ENCODE results near the gene IRF2BP1. TPM values are rescaled to one million over a fixed set of nuclear protein-coding genes. Genes with fewer than 3 reads are reported as not detected.

The IRF2BP1 gene
- total RNA-seq, 4 donors from 2014 or later: 24.7 to 36.9 (median 30.7) TPM

- Histone ChIP-seq H3K4me1 (peaks cover 43% of the 10 kb centered on the region), H3K27ac (peak overlapping the region; percentile 91), H3K36me3 (peaks cover 13% of the 10 kb centered on the region), H3K27me3 (no peaks in the 10 kb centered on the region), H3K4me3 (peak overlapping the region; percentile 81), H3K9me3 (no peaks in the 10 kb centered on the region)
- WGBS: 40% methylated on average over 10 of the region's 10 CpGs
- DNase-seq (ENCODE audit: low spot score in 2 of 2): no peak
- TF ChIP-seq POLR2A (IDR thresholded peaks at IDR 0.05) (no peak), EP300 (IDR thresholded peaks at IDR 0.05) (no peak), CTCF (IDR thresholded peaks at IDR 0.05) (no peak), POLR2AphosphoS5 (IDR thresholded peaks at IDR 0.05) (no peak)
Measured at GRCh38 chr19:45887200-45887710, 1.3 kb upstream of the IRF2BP1 start.

GRCh38 chr19:45886427-45887199 is 672 bp upstream of the IRF2BP1 start:
- Histone ChIP-seq H3K4me3 (peak overlapping the region; percentile 81), H3K4me1 (peaks cover 46% of the 10 kb centered on the region), H3K36me3 (peaks cover 13% of the 10 kb centered on the region), H3K27me3 (no peaks in the 10 kb centered on the region), H3K27ac (peak overlapping the region; percentile 91), H3K9me3 (no peaks in the 10 kb centered on the region)
- TF ChIP-seq EP300 (IDR thresholded peaks at IDR 0.05) (no peak), POLR2A (IDR thresholded peaks at IDR 0.05) (peak in 1 of 2 donors; percentile 43), CTCF (IDR thresholded peaks at IDR 0.05) (no peak), POLR2AphosphoS5 (IDR thresholded peaks at IDR 0.05) (peak in 1 of 3 donors; percentile 14)
- 0% methylated on average over 2 of the region's 32 CpGs for WGBS
- peak; percentile 94 to 95 for DNase-seq (ENCODE audit: low spot score in 2 of 2)

- no peak for DNase-seq (ENCODE audit: low spot score in 2 of 2)
- peak overlapping the region; percentile 91 for H3K27ac ChIP-seq
- WGBS: 57% methylated on average over 19 of the region's 72 CpGs
- H3K4me3 ChIP-seq: peak overlapping the region; percentile 81
- H3K4me1 ChIP-seq: peaks cover 46% of the 10 kb centered on the region
- no peak for TF ChIP-seq CTCF (IDR thresholded peaks at IDR 0.05)
- TF ChIP-seq POLR2AphosphoS5 (IDR thresholded peaks at IDR 0.05): no peak
- TF ChIP-seq EP300 (IDR thresholded peaks at IDR 0.05): no peak
- TF ChIP-seq POLR2A (IDR thresholded peaks at IDR 0.05): no peak
- H3K27me3 ChIP-seq: no peaks in the 10 kb centered on the region
- no peaks in the 10 kb centered on the region for H3K9me3 ChIP-seq
- no peaks in the 10 kb centered on the region for H3K36me3 ChIP-seq
Measured at GRCh38 chr19:45884682-45885555, 1.0 kb downstream of the IRF2BP1 start.

GRCh38 chr19:45883881-45884681 is 1.9 kb downstream of the IRF2BP1 start:
- 69% methylated on average over 4 of the region's 57 CpGs for WGBS
- Histone ChIP-seq H3K27me3 (no peaks in the 10 kb centered on the region), H3K9me3 (no peaks in the 10 kb centered on the region), H3K36me3 (no peaks in the 10 kb centered on the region), H3K4me1 (peaks cover 46% of the 10 kb centered on the region), H3K4me3 (peak overlapping the region; percentile 15), H3K27ac (no peak overlapping the region)
- DNase-seq (ENCODE audit: low spot score in 2 of 2): no peak
- TF ChIP-seq POLR2A (IDR thresholded peaks at IDR 0.05) (no peak), CTCF (IDR thresholded peaks at IDR 0.05) (no peak), POLR2AphosphoS5 (IDR thresholded peaks at IDR 0.05) (no peak), EP300 (IDR thresholded peaks at IDR 0.05) (no peak)
